B cell (primary cell): ENCODE data around the gene SLC25A43. TPM values are rescaled to one million over a fixed set of nuclear protein-coding genes. Genes with fewer than 3 reads are reported as not detected.

Experiments used
- ATAC-seq: fragments of 200-7000 bp; cut with Tn5 transposase; one replicate; pipeline ENCODE4 v1.10.0; 2021; ENCODE audit warnings: low read depth, mild to moderate bottlenecking, moderate number of reproducible peaks, moderate library complexity
- CTCF ChIA-PET: fragments of 350-600 bp; sonication (Branson Sonifier 250); formaldehyde crosslinking; loops from one replicate; lab custom pipeline; 2021; ENCODE audit warnings: antibody characterized with exemption, inconsistent platforms; lab: Charles Lee
- POLR2A ChIA-PET: fragments of 350-600 bp; sonication (Branson Sonifier 250); formaldehyde crosslinking; loops from one replicate; lab custom pipeline; 2021; ENCODE audit warnings: antibody characterized with exemption; lab: Charles Lee
- DNase-seq: peaks from one replicate; pipeline ENCODE4 v3.0.0; 2013
- H2AFZ ChIP-seq: 2 replicates; pipeline ENCODE4 v1.6.1; 2012; ENCODE audit warnings: mild to moderate bottlenecking, low read depth, low read length; ENCODE audit not compliant: insufficient read depth, poor library complexity, severe bottlenecking
- H3K27ac ChIP-seq, 2 donors: 1 replicate in 1 of 2; 2 replicates in 1 of 2; pipeline ENCODE4 v1.5.1; 2012 to 2013; ENCODE audit warnings: low read length in 2 of 2, mild to moderate bottlenecking in 2 of 2, moderate library complexity in 1 of 2
- H3K27me3 ChIP-seq, 4 experiments: fragments of 200-600 bp in 1 of 4; sonication (generic) in 1 of 4; replicated peaks in 1 of 4; 1 replicate in 2 of 4; 2 replicates in 2 of 4; pipeline versions ENCODE4 v1.6.1 to v1.7.0; 2013 to 2016; ENCODE audit warnings: low read length in 3 of 4, mild to moderate bottlenecking in 2 of 4, mixed read lengths in 1 of 4, moderate library complexity in 1 of 4; ENCODE audit not compliant: insufficient read depth in 4 of 4, control insufficient read depth in 3 of 4; ENCODE audit errors: control extremely low read depth in 1 of 4
- H3K36me3 ChIP-seq, 2 experiments: replicated peaks in 1 of 2; 1 replicate in 1 of 2; 2 replicates in 1 of 2; pipeline versions ENCODE4 v1.6.1 to v1.7.1; 2013; ENCODE audit warnings: low read length in 1 of 2; ENCODE audit not compliant: insufficient read depth in 2 of 2, control insufficient read depth in 1 of 2; ENCODE audit errors: control extremely low read depth in 1 of 2, extremely low read depth in 1 of 2
- H3K4me1 ChIP-seq, 2 donors: fragments of 200-600 bp in 1 of 2; sonication (generic) in 1 of 2; 1 replicate in 1 of 2; 2 replicates in 1 of 2; pipeline versions ENCODE4 v1.5.1 to v1.6.1; 2013 to 2017; ENCODE audit warnings: low read length in 2 of 2; ENCODE audit not compliant: control insufficient read depth in 2 of 2, insufficient read depth in 2 of 2
- H3K4me2 ChIP-seq: replicated peaks from 2 replicates; pipeline ENCODE3; 2012; ENCODE audit warnings: mild to moderate bottlenecking, low read depth, low read length; ENCODE audit not compliant: poor library complexity, severe bottlenecking
- H3K4me3 ChIP-seq, 5 experiments: fragments of 200-600 bp in 1 of 5; sonication (generic) in 1 of 5; 1 replicate in 3 of 5; 2 replicates in 2 of 5; pipeline versions ENCODE4 v1.5.1 to v1.7.0; 2011 to 2016; ENCODE audit warnings: low read length in 4 of 5, mild to moderate bottlenecking in 4 of 5, low read depth in 2 of 5, control low read depth in 1 of 5, moderate library complexity in 1 of 5; ENCODE audit not compliant: insufficient read depth in 1 of 5; ENCODE audit errors: control extremely low read depth in 1 of 5, extremely low read depth in 1 of 5
- H3K79me2 ChIP-seq: fragments of 200-600 bp; sonication (generic); one replicate; pipeline ENCODE4 v1.6.0; 2016; ENCODE audit warnings: low read length; ENCODE audit not compliant: control insufficient read depth, insufficient read depth
- H3K9ac ChIP-seq: fragments of 200-600 bp; sonication (generic); 2 replicates; pipeline ENCODE4 v1.6.1; 2017; ENCODE audit warnings: mild to moderate bottlenecking, low read length, moderate library complexity
- H3K9me3 ChIP-seq, 3 donors: one replicate each; pipeline versions ENCODE4 v1.6.1 to v1.7.1; 2013; ENCODE audit warnings: low read length in 2 of 3; ENCODE audit not compliant: control insufficient read depth in 2 of 3, insufficient read depth in 1 of 3; ENCODE audit errors: control extremely low read depth in 1 of 3
- H4K20me1 ChIP-seq: 2 replicates; pipeline ENCODE4 v1.6.0; 2012; ENCODE audit warnings: mild to moderate bottlenecking, low read length; ENCODE audit not compliant: insufficient read depth, control insufficient read depth, poor library complexity, severe bottlenecking
- H3K27ac Mint-ChIP-seq: one replicate; pipeline ENCODE4 v1.8.0; 2021; ENCODE audit warnings: mixed read lengths
- H3K27me3 Mint-ChIP-seq: one replicate; pipeline ENCODE4 v1.8.0; 2021; ENCODE audit warnings: mixed read lengths
- H3K4me1 Mint-ChIP-seq: one replicate; pipeline ENCODE4 v1.8.0; 2021; ENCODE audit warnings: mixed read lengths
- H3K4me3 Mint-ChIP-seq: one replicate; pipeline ENCODE4 v1.8.0; 2021; ENCODE audit warnings: mixed read lengths
- H3K9me3 Mint-ChIP-seq: one replicate; pipeline ENCODE4 v1.8.0; 2022; ENCODE audit warnings: mixed read lengths; ENCODE audit not compliant: insufficient read depth
- CTCF ChIP-seq: fragments of 200-600 bp; IDR thresholded peaks from one replicate; pipeline ENCODE4 v1.8.0; 2022; ENCODE audit warnings: antibody characterized with exemption, mild to moderate bottlenecking
- EZH2 ChIP-seq: IDR thresholded peaks from 2 replicates; pipeline ENCODE4 v1.6.1; 2012; ENCODE audit warnings: borderline replicate concordance, low read depth, mild to moderate bottlenecking, moderate library complexity, low read length; ENCODE audit not compliant: insufficient read depth, poor library complexity, severe bottlenecking
- WGBS: methylation state at CpG from one replicate; pipeline ENCODE4 v1.1.5; 2013; ENCODE audit warnings: missing lambda C conversion rate; ENCODE audit not compliant: insufficient coverage; 5-methylcytosine and 5-hydroxymethylcytosine counted together
- intact Hi-C: fragments of 100-400 bp; cut with micrococcal nuclease; formaldehyde crosslinking; loops from one replicate; pipeline ENCODE4 v1.10.0; 2022
- polyA plus RNA-seq: library from polyadenylated mRNA; depleted of rRNA; stranded (reverse); fragments of >200 nt; gene quantifications from 2 replicates; pipeline ENCODE4 v1.2.3, GENCODE V29; 2012
- total RNA-seq, 2 donors: library from RNA; stranded (reverse); fragments of 120-200 nt in 1 of 2; gene quantifications; 1 replicate in 1 of 2; 2 replicates in 1 of 2; pipeline versions ENCODE4 v1.2.3 to v1.2.4, GENCODE V29; 2013 to 2022

The SLC25A43 gene
- total and polyA plus RNA-seq, 2 donors (not counting 1 experiment from before 2014, with no cell fraction given), result 9.1 to 11.2 TPM

GRCh38 chrX:119474615-119475388 lies 75.7 kb downstream of the SLC25A43 start:
- DNase-seq (no peak), ATAC-seq (no peak)
- Histone ChIP-seq H3K27ac (no peak overlapping the region), H3K9me3 (no peaks in the 10 kb centered on the region), H3K4me2 (no peak overlapping the region), H3K4me3 (no peak overlapping the region), H2AFZ (no peak overlapping the region), H4K20me1 (no peaks in the 10 kb centered on the region), H3K27me3 (no peaks in the 10 kb centered on the region), H3K36me3 (peaks cover 0 to 15% of the 10 kb centered on the region in 2 experiments), H3K9ac (no peak overlapping the region), H3K79me2 (no peaks in the 10 kb centered on the region), H3K4me1 (peaks cover 0 to 4% of the 10 kb centered on the region in 2 donors)
- WGBS, result 96% methylated on average over 7 of the region's 23 CpGs
- Mint-ChIP-seq H3K9me3 (no peaks in the 10 kb centered on the region), H3K4me3 (no peak overlapping the region), H3K27ac (no peak overlapping the region), H3K27me3 (no peaks in the 10 kb centered on the region), H3K4me1 (peaks cover 3% of the 10 kb centered on the region)
- POLR2A ChIA-PET, result no interaction called here
- TF ChIP-seq CTCF (no peak), EZH2 (no peak)
- CTCF ChIA-PET, result no interaction called here
- intact Hi-C loops, result no loop called here

GRCh38 chrX:119475389-119476101 lies 76.4 kb downstream of the SLC25A43 start:
- Histone ChIP-seq H3K4me1 (no peaks in the 10 kb centered on the region), H3K9me3 (no peaks in the 10 kb centered on the region), H3K79me2 (no peaks in the 10 kb centered on the region), H2AFZ (no peak overlapping the region), H3K4me2 (no peak overlapping the region), H3K27ac (no peak overlapping the region), H4K20me1 (no peaks in the 10 kb centered on the region), H3K27me3 (no peaks in the 10 kb centered on the region), H3K36me3 (peaks cover 0 to 7% of the 10 kb centered on the region in 2 experiments), H3K9ac (no peak overlapping the region), H3K4me3 (no peak overlapping the region)
- ChIA-PET POLR2A (no interaction called here), CTCF (no interaction called here)
- H3K27ac Mint-ChIP-seq, result no peak overlapping the region
- DNase-seq, result no peak
- no peaks in the 10 kb centered on the region for H3K27me3 Mint-ChIP-seq
- H3K9me3 Mint-ChIP-seq, result no peaks in the 10 kb centered on the region
- H3K4me3 Mint-ChIP-seq, result no peak overlapping the region
- no CpG with 5 or more reads among the region's 11 CpGs for WGBS
- intact Hi-C loops, result no loop called here
- no peaks in the 10 kb centered on the region for H3K4me1 Mint-ChIP-seq
- no peak for ATAC-seq
- no peak for TF ChIP-seq CTCF
- no peak for TF ChIP-seq EZH2
